Measurements from ENCODE around the gene RSRC1. TPM values are rescaled to one million over a fixed set of nuclear protein-coding genes. Genes with fewer than 3 reads are reported as not detected.

Gene RSRC1
- total and polyA plus RNA-seq, 2 of the 13 experiments (the other 11 are each of a cell fraction or from before 2014, with no cell fraction given): 4.9 to 63.0 TPM

- TF ChIP-seq HMGXB3 (CRISPR knock-in tag; IDR thresholded peaks at IDR 0.05; ENCODE audit: borderline replicate concordance) (peak; percentile 61; the same call in 1 of the 2 replicates), XRCC5 (optimal IDR thresholded peaks at IDR 0.05; ENCODE audit: low read length) (peak; percentile 99), ZBTB4 (CRISPR knock-in tag; IDR thresholded peaks at IDR 0.05; ENCODE audit: borderline replicate concordance) (no peak; the same call in 1 of the 2 replicates), BHLHE40 (IDR thresholded peaks at IDR 0.05; ENCODE audit: low read length) (peak; percentile 27; the same call in 1 of the 2 replicates), ZNF737 (CRISPR knock-in tag; IDR thresholded peaks at IDR 0.05; ENCODE audit: borderline replicate concordance) (peak; percentile 83; the same call in 1 of the 2 replicates), ZNF777 (CRISPR knock-in tag; IDR thresholded peaks at IDR 0.05) (peak; percentile 66; the same call in 1 of the 2 replicates), ZNF329 (CRISPR knock-in tag; IDR thresholded peaks at IDR 0.05; ENCODE audit: low read depth) (0 out of 2 replicates have a peak, but pooled peaks have one; percentile 55), CEBPZ (IDR thresholded peaks at IDR 0.05; ENCODE audit: low read length) (no peak), ZSCAN30 (CRISPR knock-in tag; IDR thresholded peaks at IDR 0.05) (peak; percentile 80; the same call in 1 of the 2 replicates), MYPOP (CRISPR knock-in tag; IDR thresholded peaks at IDR 0.05) (peak; percentile 99), ZNF772 (CRISPR knock-in tag; IDR thresholded peaks at IDR 0.05) (peak; percentile 91; the same call in 1 of the 2 replicates), NFE2L2 (IDR thresholded peaks at IDR 0.05; ENCODE audit: low read length) (no peak), ZNF709 (CRISPR knock-in tag; IDR thresholded peaks at IDR 0.05) (peak; percentile 91), ZBTB43 (CRISPR knock-in tag; conservative IDR thresholded peaks at IDR 0.05) (no peak; the same call in 1 of the 2 replicates)
Observed at GRCh38 chr3:158109804-158110657, at the start of gene RSRC1 (continued).

Data from HepG2 (cell line).